Activated T-helper 1 cell treated with Interleukin-2 at 50 U/mL for 16 hours (primary cell): ENCODE results near the gene C2CD4C.
"Not testable (repeated sequence)": the region's sequence is repeated elsewhere in the genome, so short reads cannot be mapped to it uniquely, and the experiment has no call there.

Experiments used
- DNase-seq: peaks from one replicate; pipeline ENCODE4 v3.0.0-alpha.2; 2020; ENCODE audit warnings: low read depth

Gene C2CD4C

DNA sequence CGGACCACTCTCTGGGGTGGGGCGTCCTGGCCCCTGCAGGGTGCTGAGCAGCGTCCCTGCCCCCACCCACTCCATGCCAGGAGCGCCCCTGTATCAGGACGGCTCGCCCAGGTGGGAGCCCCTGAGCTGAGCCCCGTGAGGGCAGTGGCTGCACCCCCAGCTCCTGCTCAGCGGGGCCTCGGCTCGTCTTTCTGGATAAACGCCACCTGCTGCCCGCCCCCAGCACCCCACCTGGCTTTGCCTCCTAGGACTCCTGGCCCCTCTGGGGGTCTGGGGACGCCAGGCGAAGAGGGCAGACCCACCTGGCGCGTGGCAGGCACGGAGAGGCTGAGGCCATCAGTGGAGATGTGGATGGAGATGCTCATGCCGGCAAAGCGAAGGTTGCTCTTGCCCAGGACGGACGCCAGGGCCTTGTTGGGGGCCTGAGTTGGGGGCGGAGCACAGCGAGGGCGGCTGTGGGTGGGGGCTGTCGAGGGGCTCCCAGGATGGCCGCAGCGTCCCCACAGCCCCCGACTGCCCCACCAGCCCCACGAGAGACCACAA, 29.5 kb upstream of the C2CD4C start:
- no peak for DNase-seq

DNA sequence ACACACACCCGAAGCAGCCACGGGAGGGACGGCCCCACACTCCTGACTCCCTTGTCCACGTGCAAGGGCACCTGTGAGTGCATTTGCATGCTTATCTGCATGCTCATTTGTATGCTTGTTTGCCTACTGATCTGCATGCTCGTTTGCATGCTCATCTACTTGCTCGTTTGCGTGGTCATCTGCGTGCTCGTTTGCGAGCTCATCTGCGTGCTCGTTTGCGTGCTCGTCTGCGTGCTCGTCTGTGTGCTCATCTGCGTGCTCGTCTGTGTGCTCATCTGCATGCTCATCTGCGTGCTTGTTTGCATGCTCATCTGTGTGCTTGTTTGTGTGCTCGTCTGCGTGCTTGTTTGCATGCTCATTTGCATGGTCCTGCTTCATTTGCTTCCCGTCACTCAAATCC, 28.1 kb upstream of the C2CD4C start:
- no peak for DNase-seq

- DNase-seq, result no peak
These were observed 27.5 kb upstream of the C2CD4C start for GRCh38 chr19:436413-436950.

DNA sequence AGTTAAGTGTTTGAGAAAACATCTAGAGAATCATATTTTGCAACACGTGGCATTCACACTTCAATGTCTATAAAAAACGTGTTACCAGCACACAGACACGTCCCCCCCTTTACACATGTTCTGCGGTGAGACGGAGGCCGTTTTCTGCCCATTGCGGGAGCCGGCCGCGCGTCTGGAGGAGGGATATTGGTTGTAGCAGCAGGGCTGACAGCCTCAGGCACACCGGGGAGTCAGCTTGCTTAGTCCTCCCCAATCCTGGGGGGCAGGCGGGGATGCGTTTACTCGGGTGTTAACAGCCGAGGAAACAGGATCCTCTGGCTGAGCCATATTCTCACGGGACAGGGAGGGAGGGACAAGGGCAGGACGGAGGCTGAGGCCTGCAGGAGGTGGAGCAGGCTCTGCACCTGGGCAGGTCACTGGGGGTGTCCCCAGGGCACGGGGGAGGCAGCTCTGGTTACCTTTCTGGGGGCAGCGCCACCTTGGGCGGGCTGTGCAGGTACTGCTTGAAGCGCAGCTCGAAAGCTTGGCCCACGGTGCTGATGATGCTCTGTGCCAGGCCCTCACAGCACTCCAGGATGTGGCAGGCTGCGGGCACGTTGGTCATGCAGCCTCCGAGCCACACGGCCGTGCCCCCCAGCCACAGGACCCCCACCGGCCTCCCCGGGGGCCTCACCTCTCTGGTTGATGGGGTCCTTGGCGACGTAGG, 26.9 kb upstream of the C2CD4C start:
- no peak for DNase-seq

DNA sequence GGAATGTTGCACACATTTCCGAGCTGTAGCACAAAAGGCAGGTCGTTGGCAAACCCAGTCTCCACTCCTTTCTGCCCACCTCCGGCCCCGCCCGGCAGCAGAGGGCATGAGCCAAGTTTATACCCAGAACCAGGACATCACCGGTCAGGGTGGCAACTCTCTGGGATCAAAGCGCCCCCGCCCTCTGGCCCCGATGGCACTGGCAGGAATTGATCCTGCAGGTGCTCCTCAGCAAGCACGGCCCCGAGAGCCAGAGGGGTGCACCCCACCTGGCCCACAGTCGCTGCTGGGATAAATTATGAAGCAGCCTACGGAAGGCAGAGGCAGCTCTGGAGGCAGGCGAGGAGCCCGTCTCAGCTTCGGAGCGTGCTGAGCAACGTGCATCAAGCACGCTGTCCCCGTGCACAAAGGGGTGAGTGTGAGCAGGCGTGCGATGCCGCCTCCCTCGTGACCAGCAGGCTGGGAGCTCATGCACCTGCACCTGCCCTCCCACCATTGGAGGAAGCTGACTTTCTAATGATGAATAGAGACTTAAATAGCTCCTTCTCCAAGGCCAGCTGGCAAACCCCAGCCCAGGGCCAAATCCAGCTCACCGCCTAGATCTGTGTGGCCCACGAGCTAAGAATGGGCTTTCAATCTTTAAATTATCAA, 26.2 kb upstream of the C2CD4C start:
- DNase-seq, result no peak

GRCh38 chr19:434152-434960, 25.4 kb upstream of the C2CD4C start:
- DNase-seq, result no peak

DNA sequence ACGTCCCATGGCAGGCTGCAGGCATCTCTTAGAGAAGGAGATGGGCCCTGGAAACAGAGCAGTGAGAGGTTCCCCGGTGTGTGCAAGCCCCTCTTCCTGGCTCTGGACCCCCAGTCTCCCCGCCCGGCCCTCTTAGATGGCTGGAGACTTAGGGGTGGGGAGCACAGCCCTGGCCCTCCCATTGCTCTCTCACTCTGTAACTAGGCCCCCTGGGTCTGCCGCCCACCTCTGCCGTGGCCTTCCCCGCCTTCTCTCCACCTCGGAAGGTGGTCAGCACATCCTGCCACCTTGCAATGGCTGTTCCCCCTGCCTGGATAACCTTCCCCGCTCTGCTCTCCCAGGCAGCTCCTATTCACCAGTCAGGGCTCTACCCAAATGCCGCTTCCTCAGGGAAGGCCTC, 21.8 kb upstream of the C2CD4C start:
- DNase-seq, result no peak

GRCh38 chr19:428149-428548, 19.2 kb upstream of the C2CD4C start:
- no peak for DNase-seq

DNA sequence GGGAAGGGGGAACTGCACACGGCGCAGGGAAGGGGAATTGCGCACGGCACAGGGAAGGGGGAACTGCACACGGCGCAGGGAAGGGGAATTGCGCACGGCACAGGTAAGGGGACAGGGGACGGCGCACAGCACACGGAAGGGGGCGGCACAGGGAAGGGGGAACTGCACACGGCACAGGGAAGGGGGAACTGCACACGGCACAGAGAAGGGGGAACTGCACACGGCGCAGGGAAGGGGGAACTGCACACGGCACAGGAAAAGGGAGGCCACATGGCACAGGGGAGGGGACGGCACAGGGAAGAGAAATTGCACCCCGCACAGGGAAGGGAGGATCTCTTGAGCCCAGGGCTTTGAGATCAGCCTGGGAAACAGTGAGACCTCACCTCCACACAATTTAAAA, 18.7 kb upstream of the C2CD4C start:
- not testable (repeated sequence) for DNase-seq

DNA sequence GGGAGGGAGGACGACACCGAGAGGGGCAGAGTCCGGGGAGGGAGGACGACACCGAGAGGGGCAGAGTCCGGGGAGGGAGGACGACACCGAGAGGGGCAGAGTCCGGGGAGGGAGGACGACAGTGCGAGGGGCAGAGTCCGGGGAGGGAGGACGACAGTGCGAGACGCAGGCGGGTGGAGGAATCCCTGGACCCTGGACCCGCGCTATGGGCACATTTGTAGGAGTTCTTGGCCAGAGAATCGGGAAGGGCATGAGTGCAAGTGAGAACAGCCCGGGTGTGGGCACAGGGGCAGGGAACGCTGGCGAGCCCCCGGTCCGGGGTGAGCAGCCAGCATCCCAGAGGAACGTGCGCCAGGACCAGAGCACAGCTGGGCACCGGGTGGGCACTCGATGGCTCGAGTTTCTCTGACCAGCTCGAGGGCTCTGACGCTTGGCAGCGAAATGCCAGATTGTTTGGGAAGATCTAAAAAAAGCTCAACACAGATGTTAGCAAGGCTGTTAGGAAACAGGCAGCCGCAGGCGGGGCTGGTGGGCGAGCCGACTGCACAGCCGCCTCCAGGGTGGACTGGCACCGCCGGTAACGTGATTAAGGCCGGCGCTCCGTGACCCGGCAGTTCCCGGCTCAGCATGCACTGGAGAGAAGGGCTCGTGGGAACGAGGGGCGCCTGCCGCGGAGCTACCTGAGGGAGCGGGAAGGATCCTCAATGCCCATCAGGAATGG, 17.9 kb upstream of the C2CD4C start:
- DNase-seq, result no peak

DNA sequence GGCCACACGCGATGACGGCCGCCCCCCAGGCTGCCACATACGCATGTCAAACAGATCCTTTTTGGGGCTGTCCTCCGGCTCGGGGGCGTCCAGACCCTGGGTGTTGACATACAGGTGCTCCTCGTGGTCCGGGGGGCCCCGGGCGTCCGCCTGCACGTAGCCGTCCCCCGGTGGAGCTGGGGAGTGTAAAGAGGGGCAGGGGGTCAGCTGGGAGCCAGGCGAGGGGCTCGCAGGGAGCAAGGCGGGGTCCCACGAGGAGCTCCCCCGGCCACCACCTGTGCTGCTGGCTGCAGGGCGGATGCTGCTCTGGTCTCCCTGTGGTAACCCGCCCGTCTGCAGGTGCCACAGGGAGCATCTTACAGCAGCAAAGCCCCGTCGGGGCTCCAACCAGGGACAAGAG, 16.1 kb upstream of the C2CD4C start:
- no peak for DNase-seq

- no peak for DNase-seq
These were observed 15.6 kb upstream of the C2CD4C start for GRCh38 chr19:424546-424945.

GRCh38 chr19:423691-424466, 14.9 kb upstream of the C2CD4C start:
- no peak for DNase-seq

DNA sequence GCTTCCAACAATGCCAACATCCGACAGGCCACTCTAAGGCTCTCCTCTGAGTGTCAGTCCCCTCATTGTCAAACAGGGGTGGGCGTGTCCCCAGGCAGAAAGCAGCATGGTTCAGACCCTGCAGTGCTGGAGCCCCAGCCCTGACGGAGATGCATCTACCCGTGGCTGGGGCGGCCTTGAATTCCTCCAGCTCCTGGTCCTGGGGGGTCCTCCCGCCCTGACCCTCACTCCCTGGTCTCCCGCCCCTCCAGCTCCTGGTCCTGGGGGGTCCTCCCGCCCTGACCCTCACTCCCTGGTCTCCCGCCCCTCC, 13.9 kb upstream of the C2CD4C start:
- not testable (repeated sequence) for DNase-seq

- DNase-seq, result no peak
These were observed 13.4 kb upstream of the C2CD4C start for GRCh38 chr19:422213-422916.

GRCh38 chr19:419721-420515, 11.0 kb upstream of the C2CD4C start:
- no peak for DNase-seq

DNA sequence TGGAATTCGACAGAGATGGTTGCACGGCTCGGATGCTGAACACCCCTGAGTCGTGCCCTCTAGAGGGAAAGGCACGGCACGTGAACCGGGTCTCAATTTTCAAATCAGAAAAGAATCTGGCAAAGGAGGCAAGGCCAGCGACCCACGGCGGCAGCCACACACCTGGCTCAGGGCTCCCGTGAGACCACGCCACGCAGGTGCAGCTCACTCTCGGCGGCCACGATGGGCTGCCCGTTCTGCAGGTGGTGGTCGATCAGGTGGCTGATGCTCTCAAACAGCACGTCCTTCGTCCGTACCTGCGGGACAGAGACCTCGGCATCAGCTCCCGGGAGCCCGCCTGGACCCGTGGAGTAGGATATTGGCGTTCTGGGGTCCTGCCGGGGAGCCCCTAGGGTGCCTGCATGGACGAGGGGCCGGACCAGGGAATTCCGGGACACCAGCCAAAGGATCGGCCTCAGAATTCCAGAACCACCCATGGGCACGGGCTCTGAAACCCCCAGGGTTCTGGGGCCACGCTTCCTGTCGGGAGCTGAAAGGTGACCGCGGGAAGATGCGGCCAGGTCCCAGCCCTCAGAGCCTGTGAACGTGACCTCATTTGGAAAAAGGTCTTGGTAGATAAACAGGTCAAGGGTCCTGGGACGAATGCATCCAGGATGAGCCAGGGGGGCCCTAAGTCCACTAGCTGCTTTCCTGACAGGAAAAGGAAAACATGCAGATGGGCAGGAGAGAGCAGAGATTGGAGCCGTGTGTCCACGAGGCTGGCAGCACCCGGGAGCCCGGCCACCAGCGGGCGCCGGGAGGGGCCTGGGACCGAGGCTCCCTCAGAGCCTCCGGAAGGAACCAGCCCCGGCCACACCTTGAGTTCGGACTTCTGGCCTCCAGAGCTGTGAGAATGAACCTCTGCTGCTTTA, 10.1 kb upstream of the C2CD4C start:
- no peak for DNase-seq

DNA sequence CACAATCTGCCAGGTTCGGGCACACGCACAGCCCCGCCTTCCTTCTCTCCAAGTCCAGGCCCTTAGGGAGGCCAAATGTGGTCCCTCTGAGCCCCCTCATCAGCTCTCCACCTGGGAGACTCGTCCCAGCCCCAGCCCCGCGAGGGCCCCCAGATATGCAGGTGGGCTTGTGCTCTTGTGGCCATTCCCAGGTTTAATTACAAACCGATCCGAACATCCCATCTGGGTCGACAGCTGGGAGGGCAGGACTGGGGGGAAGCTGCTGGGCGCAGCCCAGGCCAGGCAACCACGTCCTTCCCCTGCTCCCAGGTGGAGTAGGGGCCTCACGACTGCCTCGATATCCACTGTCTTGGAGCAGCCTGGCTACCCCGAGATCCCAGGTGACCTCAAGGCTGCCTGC, 7.5 kb upstream of the C2CD4C start:
- no peak for DNase-seq

DNA sequence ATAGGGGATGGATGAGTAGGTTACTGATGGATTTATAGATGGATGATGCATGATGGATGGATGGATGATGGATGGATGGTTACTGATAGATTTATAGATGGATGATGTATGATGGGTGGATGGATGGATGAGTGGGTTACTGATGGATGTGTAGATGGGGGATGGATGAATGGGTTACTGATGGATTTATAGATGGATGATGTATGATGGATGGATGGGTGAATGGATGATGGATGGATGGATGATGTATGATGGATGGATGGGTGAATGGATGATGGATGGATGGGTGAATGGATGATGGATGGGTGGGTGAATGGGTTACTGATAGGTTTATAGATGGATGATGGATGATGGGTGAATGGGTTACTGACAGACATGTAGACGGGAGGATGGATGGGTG, 6.3 kb upstream of the C2CD4C start:
- DNase-seq, result no peak
